ENCODE measurements around the gene MPG.
"Not testable (repeated sequence)": the region's sequence is repeated elsewhere in the genome, so short reads cannot be mapped to it uniquely, and the experiment has no call there.

Gene MPG

GRCh38 chr16:112153-112840, 34.3 kb downstream of the MPG start:
- no peak for DNase-seq (ENCODE audit: low spot score)

- DNase-seq (ENCODE audit: low spot score) = no peak
These were observed 36.3 kb downstream of the MPG start for GRCh38 chr16:114327-114726.

GRCh38 chr16:116015-116414, 38.0 kb downstream of the MPG start:
- no peak for DNase-seq (ENCODE audit: low spot score)

GRCh38 chr16:117379-118365, 39.6 kb downstream of the MPG start:
- DNase-seq (ENCODE audit: low spot score) = peak; percentile 57

- no peak for DNase-seq (ENCODE audit: low spot score)
These were observed 40.8 kb downstream of the MPG start for GRCh38 chr16:118857-119256.

- DNase-seq (ENCODE audit: low spot score) = no peak
These were observed 41.3 kb downstream of the MPG start for GRCh38 chr16:119295-119694.

GRCh38 chr16:119835-120491, 41.9 kb downstream of the MPG start:
- DNase-seq (ENCODE audit: low spot score) = no peak

GRCh38 chr16:120756-121155, 42.7 kb downstream of the MPG start:
- no peak for DNase-seq (ENCODE audit: low spot score)

- no peak for DNase-seq (ENCODE audit: low spot score)
These were observed 44.3 kb downstream of the MPG start for GRCh38 chr16:122361-122760.

GRCh38 chr16:123558-124350, 45.7 kb downstream of the MPG start:
- DNase-seq (ENCODE audit: low spot score) = not testable (repeated sequence)

GRCh38 chr16:125011-125410, 47.0 kb downstream of the MPG start:
- DNase-seq (ENCODE audit: low spot score) = no peak

- no peak for DNase-seq (ENCODE audit: low spot score)
These were observed 51.0 kb downstream of the MPG start for GRCh38 chr16:129075-129474.

GRCh38 chr16:130533-131173, 52.6 kb downstream of the MPG start:
- DNase-seq (ENCODE audit: low spot score) = no peak

GRCh38 chr16:132120-132519, 54.1 kb downstream of the MPG start:
- DNase-seq (ENCODE audit: low spot score) = no peak

GRCh38 chr16:133716-134115, 55.7 kb downstream of the MPG start:
- DNase-seq (ENCODE audit: low spot score) = no peak

Measured in cerebellar cortex (tissue), 1 donor.